Stimulated activated effector memory CD8-positive, alpha-beta T cell treated with anti-CD3 and anti-CD28 coated beads, Interleukin-12 subunit alpha, Interleukin-12 subunit beta, amount 100 ng/mL, for 72 hours (primary cell): ENCODE measurements around the gene GJB2.
A peak's percentile ranks its signal among the peaks of the same experiment; 100 is the strongest.
"Not testable (repeated sequence)": the region's sequence is repeated elsewhere in the genome, so short reads cannot be mapped to it uniquely, and the experiment has no call there.

ENCODE experiments used
- ATAC-seq: fragments of 150-1000 bp; cut with Tn5 transposase; 2 replicates; pipeline ENCODE4 v1.10.0; 2021
- DNase-seq, 2 donors: peaks; one replicate each; pipeline ENCODE4 v3.0.0; 2021 to 2022; ENCODE audit warnings: low spot score in 2 of 2
- H3K27ac Mint-ChIP-seq: one replicate; pipeline ENCODE4 v1.8.0; 2022; ENCODE audit warnings: mild to moderate bottlenecking, mixed read lengths
- H3K36me3 Mint-ChIP-seq: one replicate; pipeline ENCODE4 v1.8.0; 2022; ENCODE audit warnings: mild to moderate bottlenecking, mixed read lengths
- H3K4me1 Mint-ChIP-seq: one replicate; pipeline ENCODE4 v1.8.0; 2022; ENCODE audit warnings: mixed read lengths
- H3K4me3 Mint-ChIP-seq: one replicate; pipeline ENCODE4 v1.8.0; 2022; ENCODE audit warnings: mild to moderate bottlenecking, mixed read lengths
- H3K9me3 Mint-ChIP-seq: one replicate; pipeline ENCODE4 v1.8.0; 2022; ENCODE audit warnings: mixed read lengths

The GJB2 gene

DNA sequence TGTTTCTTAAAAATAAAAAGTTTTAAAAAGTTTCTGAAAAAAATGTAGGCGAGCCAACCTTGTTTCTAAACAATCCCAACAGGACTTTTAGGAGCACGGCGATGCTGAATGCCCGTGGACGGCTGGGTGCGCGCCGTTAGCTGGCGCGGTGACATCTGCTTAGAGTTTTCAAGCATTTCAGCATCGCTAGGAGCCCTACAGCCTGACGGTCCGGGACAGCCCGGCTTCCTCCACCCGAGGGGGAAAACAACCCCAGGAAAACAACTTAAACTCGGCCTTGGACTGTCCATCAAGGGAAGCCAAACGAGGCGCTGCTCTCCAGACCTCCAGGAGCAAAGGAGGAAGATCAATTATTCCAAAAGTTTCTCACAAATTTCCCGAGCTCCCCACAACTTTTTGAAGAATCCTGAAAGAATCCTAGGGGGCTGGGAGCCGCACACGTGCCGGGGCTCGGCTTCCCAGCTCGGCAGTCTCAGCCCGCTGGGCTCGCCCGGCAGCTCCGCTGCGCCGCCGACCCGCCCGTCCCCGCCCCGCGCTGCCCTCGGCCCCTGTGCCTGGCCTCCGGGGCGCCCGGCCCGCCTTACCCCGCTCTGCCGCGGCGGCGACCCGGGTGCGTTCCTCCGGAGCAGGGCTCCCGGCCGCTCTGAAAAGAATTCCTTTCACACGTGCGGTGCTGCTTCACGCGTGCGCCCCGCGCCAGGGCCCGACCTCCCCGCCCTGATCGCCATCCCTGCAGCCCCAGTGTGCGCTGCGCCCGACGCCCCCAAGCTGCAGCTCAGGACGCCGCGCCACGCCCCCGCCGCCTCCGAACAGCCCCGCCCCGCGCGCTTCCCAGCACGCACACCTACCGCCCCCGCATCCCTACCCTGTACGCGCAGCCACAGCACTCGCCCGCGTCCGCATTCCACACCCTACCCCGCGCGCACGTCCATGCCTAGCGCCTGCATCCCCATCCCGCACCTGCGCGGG, 32.1 kb downstream of the GJB2 start, which contains the start of gene GJA3:
TSS of gene GJA3 (minus strand) at position 747 of the 969 bp plus-strand sequence. CDS start 17,764 bp downstream, outside the sequence.
- Mint-ChIP-seq H3K36me3 (no peaks in the 10 kb centered on the region), H3K9me3 (no peaks in the 10 kb centered on the region), H3K27ac (no peak within 1 kb of the TSS), H3K4me3 (peak within 1 kb of the TSS; percentile 75), H3K4me1 (peaks cover 9% of the 10 kb centered on the region)
- DNase-seq (no peak), ATAC-seq (peak; percentile 66)

- H3K4me1 Mint-ChIP-seq, result peaks cover 9% of the 10 kb centered on the region
- H3K9me3 Mint-ChIP-seq, result no peaks in the 10 kb centered on the region
- no peaks in the 10 kb centered on the region for H3K36me3 Mint-ChIP-seq
- peak overlapping the region; percentile 75 for H3K4me3 Mint-ChIP-seq
- no peak overlapping the region for H3K27ac Mint-ChIP-seq
- ATAC-seq (no peak), DNase-seq (no peak)
Measured at GRCh38 chr13:20159646-20160305, 33.0 kb downstream of the GJB2 start.

DNA sequence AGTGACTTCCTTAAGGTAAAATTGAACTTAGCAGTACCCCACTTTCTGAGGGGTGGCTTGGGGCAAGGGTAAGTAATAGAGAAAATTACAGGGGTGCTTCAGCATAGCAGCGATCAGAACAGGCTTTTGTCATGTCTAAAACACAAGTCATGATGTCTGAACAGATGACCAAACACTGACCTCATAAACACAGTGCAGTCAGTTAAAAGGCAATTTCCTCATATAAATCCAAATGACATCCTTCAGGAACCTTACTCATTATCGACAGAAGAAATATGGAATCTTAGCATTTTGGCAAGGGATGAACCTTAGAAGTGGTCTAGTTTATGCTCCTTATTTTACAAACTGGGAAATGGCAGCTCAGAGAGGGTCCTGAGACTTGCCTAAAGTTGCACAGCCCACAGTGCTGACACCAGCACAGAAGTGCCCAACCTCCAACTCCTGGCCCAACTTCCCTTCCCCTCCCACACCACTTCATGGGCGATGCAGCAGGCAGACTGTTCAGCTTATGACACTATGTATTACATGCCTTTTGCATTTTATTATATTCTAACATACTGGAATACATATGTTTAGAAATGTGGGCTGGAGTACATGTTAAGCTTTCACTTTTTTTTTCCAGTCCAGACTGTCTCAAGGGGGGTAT, 35.5 kb downstream of the GJB2 start:
- Mint-ChIP-seq H3K27ac (no peak overlapping the region), H3K4me1 (peaks cover 9% of the 10 kb centered on the region)
- no peak for ATAC-seq

DNA sequence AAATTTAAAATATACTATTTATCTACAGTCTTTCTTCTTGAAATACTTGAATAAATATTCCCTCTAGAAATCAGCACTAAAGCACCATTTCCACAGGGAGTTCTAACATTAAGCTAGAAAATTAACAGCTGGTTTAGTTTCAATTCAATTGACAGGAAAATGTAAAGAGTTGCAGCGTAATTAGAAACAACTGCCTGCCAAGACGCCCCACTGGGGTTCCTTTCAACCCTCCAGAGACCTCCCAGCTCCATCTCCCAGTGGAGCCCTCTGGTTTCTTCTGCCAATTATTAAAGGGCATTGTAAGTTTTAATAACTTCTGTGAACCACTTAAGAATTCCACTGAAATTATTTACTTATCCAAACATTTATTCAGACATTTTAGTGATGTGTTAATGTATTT, 36.0 kb downstream of the GJB2 start:
- Mint-ChIP-seq H3K9me3 (no peaks in the 10 kb centered on the region), H3K36me3 (no peaks in the 10 kb centered on the region), H3K27ac (no peak overlapping the region), H3K4me3 (no peak overlapping the region), H3K4me1 (peaks cover 9% of the 10 kb centered on the region)
- no peak for ATAC-seq
- no peak for DNase-seq

More for the DNA sequence above, 35.5 kb downstream of the GJB2 start:
- H3K36me3 Mint-ChIP-seq, result no peaks in the 10 kb centered on the region
- DNase-seq, result no peak
- H3K4me3 Mint-ChIP-seq, result no peak overlapping the region
- no peaks in the 10 kb centered on the region for H3K9me3 Mint-ChIP-seq

GRCh38 chr13:20153290-20153689, 39.4 kb downstream of the GJB2 start:
- H3K4me3 Mint-ChIP-seq, H3K9me3 Mint-ChIP-seq, ATAC-seq, DNase-seq, H3K27ac Mint-ChIP-seq, H3K36me3 Mint-ChIP-seq, H3K4me1 Mint-ChIP-seq: not testable (repeated sequence)

DNA sequence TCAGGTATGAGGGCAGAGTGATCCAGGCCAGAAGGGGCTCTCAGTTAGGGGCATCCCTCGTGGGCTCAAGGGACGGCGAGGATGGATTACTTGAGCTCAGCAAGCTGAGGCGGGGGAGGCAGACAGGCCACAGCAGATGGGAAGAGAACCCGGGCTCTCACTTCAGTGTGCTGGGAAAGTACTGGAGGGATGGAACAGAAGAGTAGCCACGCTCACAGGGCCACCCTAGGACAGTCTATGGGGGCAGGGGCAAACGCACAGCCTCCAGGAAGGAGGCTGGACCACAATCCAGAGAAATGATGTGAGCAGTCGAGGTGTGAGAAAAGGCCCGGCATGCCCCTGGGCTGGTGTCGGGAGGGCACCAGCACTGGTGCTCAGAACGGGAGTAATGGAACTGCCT, 41.1 kb downstream of the GJB2 start:
- Mint-ChIP-seq H3K4me3 (no peak overlapping the region), H3K36me3 (no peaks in the 10 kb centered on the region), H3K9me3 (no peaks in the 10 kb centered on the region), H3K4me1 (peaks cover 5% of the 10 kb centered on the region), H3K27ac (no peak overlapping the region)
- ATAC-seq (no peak), DNase-seq (no peak)

DNA sequence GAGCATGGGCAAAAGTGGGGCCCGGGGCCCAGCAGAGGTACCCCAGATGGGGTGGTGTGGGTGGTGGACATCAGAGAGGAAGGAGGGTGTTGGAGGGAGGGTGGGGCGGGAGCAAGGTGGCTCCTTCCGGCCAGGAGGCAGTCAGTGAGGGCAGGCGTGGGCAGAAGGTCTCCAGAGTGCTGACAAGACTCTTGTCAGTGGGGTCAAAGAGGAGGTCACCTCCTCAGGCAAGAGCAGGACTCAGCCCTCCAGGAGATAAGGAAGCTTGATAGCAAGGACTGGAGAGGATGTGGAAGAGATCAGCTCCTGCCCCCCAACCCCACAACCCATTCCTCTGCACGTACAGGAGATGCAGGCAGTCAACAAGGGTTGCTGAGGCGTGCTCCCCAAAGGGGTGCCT, 41.7 kb downstream of the GJB2 start:
- H3K36me3 Mint-ChIP-seq, result no peaks in the 10 kb centered on the region
- DNase-seq (no peak), ATAC-seq (no peak)
- H3K4me3 Mint-ChIP-seq, result no peak overlapping the region
- H3K9me3 Mint-ChIP-seq, result no peaks in the 10 kb centered on the region
- peaks cover 5% of the 10 kb centered on the region for H3K4me1 Mint-ChIP-seq
- H3K27ac Mint-ChIP-seq, result peak overlapping the region; percentile 27

GRCh38 chr13:20150561-20150960, 42.2 kb downstream of the GJB2 start:
- DNase-seq (no peak), ATAC-seq (peak; percentile 27)
- H3K9me3 Mint-ChIP-seq, result no peaks in the 10 kb centered on the region
- peaks cover 5% of the 10 kb centered on the region for H3K4me1 Mint-ChIP-seq
- peak overlapping the region; percentile 27 for H3K27ac Mint-ChIP-seq
- H3K4me3 Mint-ChIP-seq, result no peak overlapping the region
- H3K36me3 Mint-ChIP-seq, result no peaks in the 10 kb centered on the region

GRCh38 chr13:20149762-20150161, 43.0 kb downstream of the GJB2 start:
- Mint-ChIP-seq H3K4me1 (peaks cover 5% of the 10 kb centered on the region), H3K36me3 (no peaks in the 10 kb centered on the region), H3K4me3 (no peak overlapping the region), H3K27ac (no peak overlapping the region), H3K9me3 (no peaks in the 10 kb centered on the region)
- ATAC-seq (no peak), DNase-seq (no peak)

GRCh38 chr13:20148501-20149183, 44.1 kb downstream of the GJB2 start:
- no peaks in the 10 kb centered on the region for H3K36me3 Mint-ChIP-seq
- peaks cover 5% of the 10 kb centered on the region for H3K4me1 Mint-ChIP-seq
- no peak overlapping the region for H3K27ac Mint-ChIP-seq
- DNase-seq (no peak), ATAC-seq (no peak)
- no peaks in the 10 kb centered on the region for H3K9me3 Mint-ChIP-seq
- H3K4me3 Mint-ChIP-seq, result no peak overlapping the region

DNA sequence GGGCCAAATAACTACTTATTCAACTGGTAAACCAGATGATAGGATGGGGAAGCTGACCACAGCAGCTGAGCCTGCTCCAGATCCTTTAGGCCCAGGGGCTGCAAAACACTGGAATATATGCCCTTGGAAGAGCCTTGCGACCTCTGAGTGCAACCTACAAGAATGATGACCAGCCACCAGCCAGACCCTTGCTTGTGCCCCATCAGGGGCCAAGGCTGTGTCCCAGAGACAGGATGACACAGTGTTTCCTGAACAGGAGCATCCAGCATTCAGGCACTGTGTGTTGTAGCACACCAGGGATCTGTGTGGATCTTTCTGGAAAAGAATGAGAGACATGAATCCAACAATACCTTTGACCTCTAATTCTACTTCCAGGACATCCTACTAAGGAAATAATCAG, 46.4 kb downstream of the GJB2 start:
- Mint-ChIP-seq H3K36me3 (no peaks in the 10 kb centered on the region), H3K9me3 (no peaks in the 10 kb centered on the region), H3K27ac (no peak overlapping the region), H3K4me3 (no peak overlapping the region), H3K4me1 (peaks cover 5% of the 10 kb centered on the region)
- DNase-seq (no peak), ATAC-seq (no peak)

GRCh38 chr13:20145521-20145920, 47.2 kb downstream of the GJB2 start:
- no peaks in the 10 kb centered on the region for H3K9me3 Mint-ChIP-seq
- H3K36me3 Mint-ChIP-seq, result no peaks in the 10 kb centered on the region
- ATAC-seq (no peak), DNase-seq (no peak)
- H3K4me1 Mint-ChIP-seq, result peaks cover 5% of the 10 kb centered on the region
- no peak overlapping the region for H3K4me3 Mint-ChIP-seq
- no peak overlapping the region for H3K27ac Mint-ChIP-seq

DNA sequence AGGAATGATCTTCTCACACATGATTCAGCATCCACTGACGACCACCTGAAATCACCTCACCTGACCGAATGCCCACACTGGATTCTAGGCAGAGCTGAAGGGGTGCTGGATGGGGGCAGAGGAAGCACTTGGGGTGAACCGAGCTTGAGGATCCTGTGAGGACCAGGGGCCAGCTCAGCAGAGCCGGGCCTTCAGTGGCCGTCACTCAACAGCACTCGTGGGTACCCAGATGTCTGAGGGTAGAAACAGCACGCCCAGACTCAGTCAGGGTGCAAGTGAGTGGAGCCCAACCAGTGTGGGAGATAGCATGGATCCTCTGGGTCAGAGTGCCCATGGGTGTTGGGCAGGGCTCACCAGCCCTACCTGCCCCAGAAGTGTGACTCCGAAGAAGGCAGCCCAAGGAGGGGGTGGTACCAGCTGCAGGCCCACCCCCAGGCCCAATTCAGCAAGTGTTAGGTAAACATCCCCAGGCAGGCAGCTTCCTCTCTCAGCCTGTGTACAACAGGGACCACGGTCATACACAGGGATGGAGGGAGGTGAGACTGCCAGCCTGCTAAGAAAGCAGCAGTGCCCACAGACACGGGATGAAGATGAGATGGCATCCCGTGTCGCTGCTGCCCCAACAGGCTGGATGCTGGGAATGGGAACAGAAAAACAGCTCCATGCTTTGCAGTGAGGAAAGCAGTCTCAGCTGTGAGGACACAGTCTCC, 48.4 kb downstream of the GJB2 start:
- Mint-ChIP-seq H3K9me3 (no peaks in the 10 kb centered on the region), H3K4me3 (no peak overlapping the region), H3K27ac (no peak overlapping the region), H3K4me1 (no peaks in the 10 kb centered on the region), H3K36me3 (no peaks in the 10 kb centered on the region)
- ATAC-seq, result peak; percentile 23
- DNase-seq, result no peak

DNA sequence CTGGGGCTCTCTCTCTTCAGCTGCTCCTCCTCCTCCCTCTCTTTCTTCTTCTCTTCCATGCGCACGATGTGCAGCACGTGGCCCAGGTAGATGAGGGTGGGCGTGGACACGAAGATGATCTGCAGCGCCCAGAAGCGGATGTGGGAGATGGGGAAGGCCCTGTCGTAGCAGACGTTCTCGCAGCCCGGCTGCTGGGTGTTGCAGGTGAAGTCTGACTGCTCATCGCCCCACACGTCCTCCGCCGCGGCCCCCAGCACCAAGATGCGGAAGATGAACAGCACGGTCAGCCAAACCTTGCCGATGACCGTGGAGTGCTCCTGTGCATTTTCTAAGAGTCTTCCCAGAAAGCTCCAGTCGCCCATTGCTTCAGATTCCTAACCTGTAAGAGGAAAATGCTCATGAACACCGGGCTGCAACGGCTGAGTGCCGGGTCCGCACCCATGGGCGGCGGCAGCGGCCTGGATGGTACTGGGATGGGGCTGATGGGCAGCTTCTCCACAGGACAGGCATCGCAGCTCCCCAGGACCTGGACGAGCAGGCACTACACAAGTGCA, 49.7 kb downstream of the GJB2 start:
- no peaks in the 10 kb centered on the region for H3K36me3 Mint-ChIP-seq
- H3K9me3 Mint-ChIP-seq, result no peaks in the 10 kb centered on the region
- no peak for ATAC-seq
- no peak overlapping the region for H3K27ac Mint-ChIP-seq
- no peak for DNase-seq
- no peaks in the 10 kb centered on the region for H3K4me1 Mint-ChIP-seq
- no peak overlapping the region for H3K4me3 Mint-ChIP-seq
